CD4-positive, alpha-beta T cell treated with Interleukin-15 for 4 hours (primary cell): ENCODE data around the gene HOMEZ.

ENCODE experiments used
- DNase-seq: peaks from one replicate; pipeline ENCODE4 v3.0.0-alpha.2; 2020; ENCODE audit warnings: low spot score

The HOMEZ gene

GRCh38 chr14:23307687-23308644, 22.0 kb upstream of the HOMEZ start:
- no peak for DNase-seq

GRCh38 chr14:23307146-23307530, 21.2 kb upstream of the HOMEZ start:
- no peak for DNase-seq

GRCh38 chr14:23306412-23307145, 20.6 kb upstream of the HOMEZ start, which contains the start of gene BCL2L2:
Gene BCL2L2 (plus strand): TSS chr14:23306833. CDS start chr14:23307768, 935 bp downstream.
- no peak for DNase-seq

GRCh38 chr14:23302290-23303225, 16.6 kb upstream of the HOMEZ start, which contains the start of gene PPP1R3E:
Gene PPP1R3E (minus strand): TSS chr14:23302859. CDS start chr14:23302576, 283 bp downstream.
- peak; percentile 85 for DNase-seq

GRCh38 chr14:23301969-23302289, 16.0 kb upstream of the HOMEZ start:
- DNase-seq, result no peak

GRCh38 chr14:23301288-23301968, 15.5 kb upstream of the HOMEZ start:
- DNase-seq, result peak; percentile 97

- DNase-seq, result no peak
Observed at GRCh38 chr14:23300687-23301223, 14.8 kb upstream of the HOMEZ start.

- DNase-seq, result no peak
Observed at GRCh38 chr14:23299986-23300686, 14.2 kb upstream of the HOMEZ start.

- peak; percentile 35 for DNase-seq
Observed at GRCh38 chr14:23299211-23299957, 13.5 kb upstream of the HOMEZ start.

GRCh38 chr14:23297611-23298277, 11.8 kb upstream of the HOMEZ start:
- DNase-seq, result no peak

GRCh38 chr14:23297096-23297495, 11.2 kb upstream of the HOMEZ start:
- no peak for DNase-seq

GRCh38 chr14:23296012-23296777, 10.3 kb upstream of the HOMEZ start:
- DNase-seq, result no peak

GRCh38 chr14:23294734-23295561, 9.0 kb upstream of the HOMEZ start:
- DNase-seq, result peak; percentile 68

GRCh38 chr14:23286902-23287479, 1.1 kb upstream of the HOMEZ start:
- DNase-seq, result no peak

GRCh38 chr14:23285530-23286019, 357 bp downstream of the HOMEZ start:
- DNase-seq, result peak; percentile 4

GRCh38 chr14:23284654-23285529, 1.0 kb downstream of the HOMEZ start:
- DNase-seq, result no peak
